ENCODE data around the gene PLAAT5. TPM values are rescaled to one million over a fixed set of nuclear protein-coding genes. Genes with fewer than 3 reads are reported as not detected.

The PLAAT5 gene
- total and polyA plus RNA-seq, 8 donors: 1.6 to 11.0 (median 7.6) TPM

GRCh38 chr11:63512816-63513215 lies 21.8 kb upstream of the PLAAT5 start:
- Histone ChIP-seq H3K4me3 (no peak overlapping the region), H3K4me1 (no peaks in the 10 kb centered on the region), H3K36me3 (no peaks in the 10 kb centered on the region), H3K9me3 (no peaks in the 10 kb centered on the region), H3K27me3 (no peaks in the 10 kb centered on the region), H3K27ac (no peak overlapping the region)
- WGBS, 2 donors: 82 to 89% methylated on average over 7 of the region's 7 CpGs
- no peak for TF ChIP-seq CTCF (IDR thresholded peaks at IDR 0.05)
- DNase-seq (no peak), FAIRE-seq (no peak), ATAC-seq (no peak)
- intact Hi-C loops (cut with DNase I): no loop called here

GRCh38 chr11:63511048-63511748 lies 20.2 kb upstream of the PLAAT5 start:
- H3K27ac ChIP-seq: no peak overlapping the region
- no peak overlapping the region for H3K4me3 ChIP-seq
- no peak for ATAC-seq
- 89 to 94% methylated on average over 11 of the region's 11 CpGs for WGBS, 2 donors
- no peak for TF ChIP-seq CTCF (IDR thresholded peaks at IDR 0.05)
- H3K9me3 ChIP-seq: no peaks in the 10 kb centered on the region
- no peak for FAIRE-seq
- peaks cover 0 to 7% (median 0%) of the 10 kb centered on the region in 3 donors for H3K4me1 ChIP-seq
- H3K27me3 ChIP-seq: no peaks in the 10 kb centered on the region
- H3K36me3 ChIP-seq: no peaks in the 10 kb centered on the region
- intact Hi-C loops (cut with DNase I): no loop called here
- DNase-seq: no peak

- Histone ChIP-seq H3K9me3 (no peaks in the 10 kb centered on the region), H3K27ac (no peak overlapping the region), H3K4me1 (peaks cover 0 to 14% (median under 1%) of the 10 kb centered on the region in 3 donors), H3K27me3 (no peaks in the 10 kb centered on the region), H3K4me3 (no peak overlapping the region), H3K36me3 (no peaks in the 10 kb centered on the region)
- DNase-seq (no peak), FAIRE-seq (no peak), ATAC-seq (peak in 2 of 4 donors; percentile 44 to 56)
- 72 to 76% methylated on average over 7 of the region's 7 CpGs for WGBS, 2 donors
- no peak for TF ChIP-seq CTCF (IDR thresholded peaks at IDR 0.05)
- intact Hi-C loops (cut with DNase I): no loop called here
Measured at GRCh38 chr11:63510360-63511047, 19.5 kb upstream of the PLAAT5 start.

- ATAC-seq (no peak), FAIRE-seq (no peak), DNase-seq (no peak)
- 77 to 93% methylated on average over 12 of the region's 12 CpGs for WGBS, 2 donors
- no peak overlapping the region for H3K4me3 ChIP-seq
- TF ChIP-seq CTCF (IDR thresholded peaks at IDR 0.05): no peak
- peaks cover 14 to 30% (median 15%) of the 10 kb centered on the region in 3 donors for H3K4me1 ChIP-seq
- H3K9me3 ChIP-seq: no peaks in the 10 kb centered on the region
- H3K27ac ChIP-seq: no peak overlapping the region
- intact Hi-C loops (cut with DNase I): loop anchor here in 2 of 3 donors (10.0 kb wide), 1 partner anchor 116 kb away; no protein-coding TSS in a partner anchor
- no peaks in the 10 kb centered on the region for H3K36me3 ChIP-seq
- no peaks in the 10 kb centered on the region for H3K27me3 ChIP-seq
Measured at GRCh38 chr11:63508745-63509144, 17.8 kb upstream of the PLAAT5 start.
